Nephron (organoid): ENCODE data around the gene KRTAP10-3.

Experiments used
- H3K27ac Mint-ChIP-seq, 3 experiments: 2 replicates each; pipeline ENCODE4 v1.8.0; 2020; ENCODE audit warnings: mixed read lengths in 3 of 3, mild to moderate bottlenecking in 2 of 3, moderate library complexity in 1 of 3
- H3K27me3 Mint-ChIP-seq: 2 replicates; pipeline ENCODE4 v1.8.0; 2021; ENCODE audit warnings: low read depth, mild to moderate bottlenecking, moderate library complexity, mixed read lengths
- H3K36me3 Mint-ChIP-seq: 2 replicates; pipeline ENCODE4 v1.8.0; 2020; ENCODE audit warnings: low read depth, mixed read lengths
- H3K4me1 Mint-ChIP-seq: 2 replicates; pipeline ENCODE4 v1.8.0; 2020; ENCODE audit warnings: mixed read lengths
- H3K4me3 Mint-ChIP-seq, 3 experiments: 2 replicates each; pipeline ENCODE4 v1.8.0; 2020; ENCODE audit warnings: mild to moderate bottlenecking in 3 of 3, mixed read lengths in 3 of 3, moderate library complexity in 2 of 3
- H3K9me3 Mint-ChIP-seq: 2 replicates; pipeline ENCODE4 v1.8.0; 2020; ENCODE audit warnings: mixed read lengths
- TF ChIP-seq, protein P1 (sequence below), 3 experiments: fragments of 200-600 bp; sonication (generic); IDR thresholded peaks; one replicate each; pipeline ENCODE4 v1.5.0; 2021; ENCODE audit warnings: antibody characterized with exemption in 3 of 3; ENCODE audit not compliant: unreplicated experiment in 3 of 3

The KRTAP10-3 gene

GRCh38 chr21:44572959-44573583 is 14.5 kb upstream of the KRTAP10-3 start:
- TF ChIP-seq, protein P1, sequence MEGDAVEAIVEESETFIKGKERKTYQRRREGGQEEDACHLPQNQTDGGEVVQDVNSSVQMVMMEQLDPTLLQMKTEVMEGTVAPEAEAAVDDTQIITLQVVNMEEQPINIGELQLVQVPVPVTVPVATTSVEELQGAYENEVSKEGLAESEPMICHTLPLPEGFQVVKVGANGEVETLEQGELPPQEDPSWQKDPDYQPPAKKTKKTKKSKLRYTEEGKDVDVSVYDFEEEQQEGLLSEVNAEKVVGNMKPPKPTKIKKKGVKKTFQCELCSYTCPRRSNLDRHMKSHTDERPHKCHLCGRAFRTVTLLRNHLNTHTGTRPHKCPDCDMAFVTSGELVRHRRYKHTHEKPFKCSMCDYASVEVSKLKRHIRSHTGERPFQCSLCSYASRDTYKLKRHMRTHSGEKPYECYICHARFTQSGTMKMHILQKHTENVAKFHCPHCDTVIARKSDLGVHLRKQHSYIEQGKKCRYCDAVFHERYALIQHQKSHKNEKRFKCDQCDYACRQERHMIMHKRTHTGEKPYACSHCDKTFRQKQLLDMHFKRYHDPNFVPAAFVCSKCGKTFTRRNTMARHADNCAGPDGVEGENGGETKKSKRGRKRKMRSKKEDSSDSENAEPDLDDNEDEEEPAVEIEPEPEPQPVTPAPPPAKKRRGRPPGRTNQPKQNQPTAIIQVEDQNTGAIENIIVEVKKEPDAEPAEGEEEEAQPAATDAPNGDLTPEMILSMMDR (IDR thresholded peaks at IDR 0.05; ENCODE audit: unreplicated experiment in 3 of 3) = no peak
- H3K4me1 Mint-ChIP-seq = no peaks in the 10 kb centered on the region
- no peak overlapping the region for H3K4me3 Mint-ChIP-seq
- H3K36me3 Mint-ChIP-seq = no peaks in the 10 kb centered on the region
- H3K9me3 Mint-ChIP-seq = peaks cover 43% of the 10 kb centered on the region
- peaks cover 28% of the 10 kb centered on the region for H3K27me3 Mint-ChIP-seq
- H3K27ac Mint-ChIP-seq = no peak overlapping the region

GRCh38 chr21:44571844-44572782 is 13.5 kb upstream of the KRTAP10-3 start:
- TF ChIP-seq, protein P1 (IDR thresholded peaks at IDR 0.05; ENCODE audit: unreplicated experiment in 3 of 3) = no peak
- no peaks in the 10 kb centered on the region for H3K36me3 Mint-ChIP-seq

DNA sequence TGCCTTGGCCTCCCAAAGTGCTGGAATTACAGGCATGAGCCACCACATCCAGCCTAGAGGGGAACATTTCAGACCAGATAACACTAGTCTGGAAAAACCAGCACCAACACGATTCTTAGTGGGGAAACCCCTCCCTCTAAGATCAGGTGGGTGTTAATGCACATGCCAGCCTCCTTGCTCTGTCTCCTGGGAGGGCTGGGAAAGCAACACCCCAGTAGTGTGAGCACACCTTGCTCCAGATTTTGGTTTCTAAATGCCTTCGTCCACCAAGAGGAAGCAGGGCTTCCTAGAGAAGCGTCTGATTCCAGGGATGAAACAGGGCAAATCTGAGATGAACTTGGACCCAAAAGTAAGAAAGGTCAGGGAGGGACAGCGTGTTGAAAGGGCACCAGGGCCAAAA is 12.7 kb upstream of the KRTAP10-3 start:
- Mint-ChIP-seq H3K4me3 (no peak overlapping the region), H3K36me3 (no peaks in the 10 kb centered on the region), H3K9me3 (peaks cover 30% of the 10 kb centered on the region), H3K27me3 (peaks cover 36% of the 10 kb centered on the region), H3K4me1 (no peaks in the 10 kb centered on the region), H3K27ac (no peak overlapping the region)
- TF ChIP-seq, protein P1 (IDR thresholded peaks at IDR 0.05; ENCODE audit: unreplicated experiment in 3 of 3) = no peak

More at GRCh38 chr21:44571844-44572782, 13.5 kb upstream of the KRTAP10-3 start:
- peaks cover 36% of the 10 kb centered on the region for H3K27me3 Mint-ChIP-seq
- peaks cover 35% of the 10 kb centered on the region for H3K9me3 Mint-ChIP-seq
- no peak overlapping the region for H3K27ac Mint-ChIP-seq
- H3K4me3 Mint-ChIP-seq = no peak overlapping the region
- H3K4me1 Mint-ChIP-seq = no peaks in the 10 kb centered on the region

GRCh38 chr21:44569861-44570517 is 11.4 kb upstream of the KRTAP10-3 start:
- no peaks in the 10 kb centered on the region for H3K4me1 Mint-ChIP-seq
- H3K4me3 Mint-ChIP-seq = no peak overlapping the region
- TF ChIP-seq, protein P1 (IDR thresholded peaks at IDR 0.05; ENCODE audit: unreplicated experiment in 3 of 3) = no peak
- no peaks in the 10 kb centered on the region for H3K36me3 Mint-ChIP-seq
- H3K27ac Mint-ChIP-seq = no peak overlapping the region
- H3K9me3 Mint-ChIP-seq = peaks cover 23% of the 10 kb centered on the region
- peaks cover 31% of the 10 kb centered on the region for H3K27me3 Mint-ChIP-seq

- no peaks in the 10 kb centered on the region for H3K36me3 Mint-ChIP-seq
- peaks cover 23% of the 10 kb centered on the region for H3K9me3 Mint-ChIP-seq
- TF ChIP-seq, protein P1 (IDR thresholded peaks at IDR 0.05; ENCODE audit: unreplicated experiment in 3 of 3) = no peak
- no peak overlapping the region for H3K27ac Mint-ChIP-seq
- no peak overlapping the region for H3K4me3 Mint-ChIP-seq
- H3K27me3 Mint-ChIP-seq = peaks cover 31% of the 10 kb centered on the region
- H3K4me1 Mint-ChIP-seq = no peaks in the 10 kb centered on the region
Observed at GRCh38 chr21:44568667-44569556, 10.3 kb upstream of the KRTAP10-3 start.
